ENCODE results near the gene TAB2. TPM values are rescaled to one million over a fixed set of nuclear protein-coding genes. Genes with fewer than 3 reads are reported as not detected.

Gene TAB2
- total RNA-seq, 1 donor from 2014 or later = 45.1 TPM

GRCh38 chr6:149450679-149451375 lies 133.3 kb downstream of the TAB2 start:
- H3K9me3 Mint-ChIP-seq = no peaks in the 10 kb centered on the region
- peak; percentile 14 for DNase-seq (ENCODE audit: low read depth, low spot score)
- no peak overlapping the region for H3K27ac Mint-ChIP-seq (ENCODE audit: unreplicated experiment)
- H3K27me3 Mint-ChIP-seq (ENCODE audit: low read depth) = peaks cover 37% of the 10 kb centered on the region
- H3K4me3 Mint-ChIP-seq = peak overlapping the region; percentile 75
- H3K4me1 Mint-ChIP-seq = no peaks in the 10 kb centered on the region
- no peaks in the 10 kb centered on the region for H3K36me3 Mint-ChIP-seq (ENCODE audit: low read depth)
- no peak for TF ChIP-seq CTCF (conservative IDR thresholded peaks at IDR 0.05)

- DNase-seq (ENCODE audit: low read depth, low spot score) = peak; percentile 18
- H3K4me3 Mint-ChIP-seq = peak overlapping the region; percentile 62
- H3K27ac Mint-ChIP-seq (ENCODE audit: unreplicated experiment) = no peak overlapping the region
- H3K4me1 Mint-ChIP-seq = no peaks in the 10 kb centered on the region
- peaks cover 37% of the 10 kb centered on the region for H3K27me3 Mint-ChIP-seq (ENCODE audit: low read depth)
- TF ChIP-seq CTCF (conservative IDR thresholded peaks at IDR 0.05) = no peak
- H3K9me3 Mint-ChIP-seq = no peaks in the 10 kb centered on the region
- no peaks in the 10 kb centered on the region for H3K36me3 Mint-ChIP-seq (ENCODE audit: low read depth)
Observed at GRCh38 chr6:149451376-149452036, 134.0 kb downstream of the TAB2 start.

GRCh38 chr6:149452037-149452939 lies 134.8 kb downstream of the TAB2 start:
- no peak overlapping the region for H3K27ac Mint-ChIP-seq (ENCODE audit: unreplicated experiment)
- H3K27me3 Mint-ChIP-seq (ENCODE audit: low read depth) = peaks cover 37% of the 10 kb centered on the region
- DNase-seq (ENCODE audit: low read depth, low spot score) = no peak
- H3K36me3 Mint-ChIP-seq (ENCODE audit: low read depth) = no peaks in the 10 kb centered on the region
- H3K4me1 Mint-ChIP-seq = no peaks in the 10 kb centered on the region
- H3K4me3 Mint-ChIP-seq = peak overlapping the region; percentile 62
- no peaks in the 10 kb centered on the region for H3K9me3 Mint-ChIP-seq
- TF ChIP-seq CTCF (conservative IDR thresholded peaks at IDR 0.05) = no peak

- H3K9me3 Mint-ChIP-seq = no peaks in the 10 kb centered on the region
- no peak for DNase-seq (ENCODE audit: low read depth, low spot score)
- H3K27ac Mint-ChIP-seq (ENCODE audit: unreplicated experiment) = no peak overlapping the region
- no peaks in the 10 kb centered on the region for H3K4me1 Mint-ChIP-seq
- H3K4me3 Mint-ChIP-seq = no peak overlapping the region
- peaks cover 34% of the 10 kb centered on the region for H3K27me3 Mint-ChIP-seq (ENCODE audit: low read depth)
- TF ChIP-seq CTCF (conservative IDR thresholded peaks at IDR 0.05) = no peak
- H3K36me3 Mint-ChIP-seq (ENCODE audit: low read depth) = no peaks in the 10 kb centered on the region
Observed at GRCh38 chr6:149453597-149454345, 136.3 kb downstream of the TAB2 start.

- Mint-ChIP-seq H3K27ac (ENCODE audit: unreplicated experiment) (no peak overlapping the region), H3K27me3 (ENCODE audit: low read depth) (peaks cover 30% of the 10 kb centered on the region), H3K4me3 (no peak overlapping the region), H3K4me1 (no peaks in the 10 kb centered on the region), H3K9me3 (no peaks in the 10 kb centered on the region), H3K36me3 (ENCODE audit: low read depth) (no peaks in the 10 kb centered on the region)
- TF ChIP-seq CTCF (conservative IDR thresholded peaks at IDR 0.05) = no peak
- DNase-seq (ENCODE audit: low read depth, low spot score) = no peak
Observed at GRCh38 chr6:149454346-149454848, 136.9 kb downstream of the TAB2 start.

Measured in neural crest cell (in vitro differentiated cells).